ENCODE data around the gene NUDT22.

DNA sequence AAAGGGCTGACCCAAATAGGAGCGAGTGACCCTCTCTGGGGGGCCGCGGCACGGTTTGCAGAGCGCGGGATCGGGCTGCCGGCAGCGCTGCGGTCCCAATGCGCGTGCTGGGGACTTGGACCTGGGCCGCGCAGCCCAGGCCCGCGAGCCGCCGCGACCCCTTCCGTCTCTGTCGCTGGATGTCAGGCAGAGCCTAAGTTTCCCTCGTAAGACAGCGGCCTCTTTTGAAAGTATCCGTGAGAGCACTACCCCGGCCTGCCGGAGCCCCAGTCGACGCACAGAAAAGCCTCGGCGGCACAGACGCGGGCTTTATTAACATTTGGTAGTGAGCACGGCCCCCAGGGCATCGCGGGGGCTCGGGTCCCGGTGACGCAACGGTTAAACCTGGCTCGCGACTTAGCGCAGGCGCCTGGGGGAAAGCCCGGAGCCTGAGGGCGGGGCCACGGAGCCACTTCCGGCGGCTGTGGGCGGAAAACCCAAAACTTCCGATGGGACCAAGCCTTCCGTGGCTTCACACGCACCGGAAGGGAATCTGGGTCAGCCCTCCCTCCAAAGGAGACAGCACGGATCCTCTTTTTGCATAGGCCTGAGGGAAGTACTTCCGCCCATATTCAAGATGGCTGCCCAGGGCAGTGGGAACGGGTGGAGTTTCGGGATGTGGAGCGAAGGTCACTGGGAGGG is 43.6 kb downstream of the NUDT22 start:
- TF ChIP-seq, protein P1, sequence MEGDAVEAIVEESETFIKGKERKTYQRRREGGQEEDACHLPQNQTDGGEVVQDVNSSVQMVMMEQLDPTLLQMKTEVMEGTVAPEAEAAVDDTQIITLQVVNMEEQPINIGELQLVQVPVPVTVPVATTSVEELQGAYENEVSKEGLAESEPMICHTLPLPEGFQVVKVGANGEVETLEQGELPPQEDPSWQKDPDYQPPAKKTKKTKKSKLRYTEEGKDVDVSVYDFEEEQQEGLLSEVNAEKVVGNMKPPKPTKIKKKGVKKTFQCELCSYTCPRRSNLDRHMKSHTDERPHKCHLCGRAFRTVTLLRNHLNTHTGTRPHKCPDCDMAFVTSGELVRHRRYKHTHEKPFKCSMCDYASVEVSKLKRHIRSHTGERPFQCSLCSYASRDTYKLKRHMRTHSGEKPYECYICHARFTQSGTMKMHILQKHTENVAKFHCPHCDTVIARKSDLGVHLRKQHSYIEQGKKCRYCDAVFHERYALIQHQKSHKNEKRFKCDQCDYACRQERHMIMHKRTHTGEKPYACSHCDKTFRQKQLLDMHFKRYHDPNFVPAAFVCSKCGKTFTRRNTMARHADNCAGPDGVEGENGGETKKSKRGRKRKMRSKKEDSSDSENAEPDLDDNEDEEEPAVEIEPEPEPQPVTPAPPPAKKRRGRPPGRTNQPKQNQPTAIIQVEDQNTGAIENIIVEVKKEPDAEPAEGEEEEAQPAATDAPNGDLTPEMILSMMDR (IDR thresholded peaks at IDR 0.05; ENCODE audit: low read depth, low read length, poor library complexity, severe bottlenecking): peak; percentile 19
- no peak for TF ChIP-seq EZH2phosphoT487 (IDR thresholded peaks at IDR 0.05; ENCODE audit: borderline replicate concordance, low read length)

Measured in DOHH2 (cell line).